ENCODE measurements around the gene TCF12.

Gene TCF12

DNA sequence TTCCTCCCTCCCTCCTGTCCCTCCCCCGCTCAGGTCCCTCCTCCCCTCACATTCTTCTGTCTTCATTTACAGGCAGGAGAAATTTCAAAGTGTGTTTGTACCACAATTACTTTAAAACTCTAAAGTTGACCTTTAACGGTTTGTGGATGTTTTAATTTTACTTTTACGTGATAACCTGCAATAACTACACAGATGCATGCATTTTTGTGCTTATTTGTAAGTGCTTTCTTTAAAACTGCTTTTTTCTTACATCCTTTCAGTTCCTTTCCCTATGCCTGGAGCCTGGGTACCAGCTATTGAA lies 406.1 kb downstream of the TCF12 start:
- DNase-seq = no peak

DNA sequence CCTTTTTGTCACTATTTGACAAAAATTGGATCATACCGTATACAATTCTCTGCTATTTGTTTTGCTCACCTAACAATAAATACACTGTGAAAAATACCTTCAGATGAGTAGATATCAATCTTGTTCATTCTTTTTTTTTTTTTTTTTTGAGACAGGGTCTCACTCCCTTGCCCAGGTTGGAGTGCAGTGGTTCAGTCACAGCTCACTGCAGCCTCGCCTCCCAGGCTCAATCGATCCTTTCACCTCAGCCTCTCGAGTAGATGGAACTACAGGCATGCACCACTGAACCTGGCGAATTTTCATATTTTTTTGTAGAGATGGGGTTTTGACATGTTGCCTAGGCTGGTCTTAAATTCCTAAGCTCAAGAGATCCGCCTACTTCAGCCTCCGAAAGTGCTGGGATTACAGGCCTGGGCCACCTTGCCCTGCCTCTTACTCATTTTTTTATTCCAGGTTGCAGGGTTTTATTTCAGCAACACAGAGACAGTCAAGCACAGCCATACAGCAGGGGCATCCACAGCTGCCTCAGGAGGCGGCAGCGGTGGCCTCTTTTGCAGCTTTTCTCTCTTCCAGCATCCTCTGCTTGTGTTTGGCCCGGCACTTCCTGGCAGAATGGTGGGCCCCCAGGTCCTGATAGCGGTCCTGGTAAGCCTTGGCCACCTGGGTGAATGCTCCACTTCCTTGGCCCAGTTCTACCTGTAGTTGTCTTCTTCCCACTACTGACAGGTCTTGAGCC lies 406.7 kb downstream of the TCF12 start:
- no peak for DNase-seq

DNA sequence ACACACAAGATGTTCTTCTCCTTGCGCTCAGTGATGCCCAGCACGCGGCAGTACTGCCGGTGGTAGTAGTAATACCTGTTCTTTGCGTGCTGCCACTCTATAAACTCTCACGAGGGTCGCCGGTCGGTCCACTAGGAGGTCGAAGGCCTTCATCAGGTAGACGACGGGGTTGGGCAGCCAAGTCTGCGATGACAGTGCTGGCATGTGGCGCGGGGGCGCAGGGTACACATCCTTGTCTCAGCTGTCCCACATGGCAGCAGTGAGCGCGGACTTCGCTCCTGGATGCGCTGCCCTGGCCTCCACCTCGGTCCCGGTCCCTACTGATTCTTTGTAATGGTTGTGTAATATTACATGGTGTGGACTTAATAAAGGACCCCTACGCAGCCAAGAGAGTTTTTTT lies 407.8 kb downstream of the TCF12 start:
- DNase-seq = no peak

DNA sequence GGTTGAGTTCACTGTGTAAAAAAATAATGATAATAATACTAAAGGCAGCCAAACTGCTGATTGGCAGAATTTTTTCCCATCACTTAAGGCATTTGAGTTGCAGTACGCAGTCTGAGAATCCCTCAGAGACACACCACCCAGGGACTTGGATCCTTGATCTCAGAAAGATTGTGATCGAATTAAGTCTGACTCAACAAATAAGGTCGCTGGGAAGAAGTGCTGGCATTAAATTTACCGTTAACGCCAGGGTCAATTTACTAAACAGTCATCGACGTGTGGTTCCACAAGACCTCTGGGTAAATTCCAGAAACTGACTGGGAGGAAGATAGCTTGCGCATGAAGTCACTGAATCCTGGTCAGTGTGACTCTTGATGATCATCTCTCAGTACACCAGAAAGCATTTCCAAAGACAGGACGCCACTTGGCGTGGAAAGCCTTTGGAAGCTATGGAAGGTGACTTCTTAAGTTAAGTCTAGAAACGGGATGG lies 409.6 kb downstream of the TCF12 start:
- no peak for DNase-seq

DNA sequence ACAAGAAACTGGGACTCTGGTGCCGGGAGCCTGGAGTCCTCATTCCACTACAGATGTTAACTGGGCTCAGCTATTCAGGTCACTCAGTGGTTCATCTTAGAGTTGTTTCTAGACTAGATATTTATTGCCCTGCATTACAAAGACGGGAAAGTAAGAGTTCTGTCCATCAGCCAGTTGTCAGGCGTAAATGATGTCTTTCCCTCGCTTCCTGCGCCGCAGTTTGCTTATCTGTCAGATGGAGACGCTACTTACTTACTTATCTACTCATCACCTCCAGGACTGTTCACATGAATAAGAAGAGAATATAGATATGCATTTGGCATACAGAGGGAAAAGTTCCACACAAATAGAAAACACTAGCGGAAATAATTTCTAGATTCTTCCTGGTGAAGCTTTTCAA lies 410.0 kb downstream of the TCF12 start:
- DNase-seq = no peak

DNA sequence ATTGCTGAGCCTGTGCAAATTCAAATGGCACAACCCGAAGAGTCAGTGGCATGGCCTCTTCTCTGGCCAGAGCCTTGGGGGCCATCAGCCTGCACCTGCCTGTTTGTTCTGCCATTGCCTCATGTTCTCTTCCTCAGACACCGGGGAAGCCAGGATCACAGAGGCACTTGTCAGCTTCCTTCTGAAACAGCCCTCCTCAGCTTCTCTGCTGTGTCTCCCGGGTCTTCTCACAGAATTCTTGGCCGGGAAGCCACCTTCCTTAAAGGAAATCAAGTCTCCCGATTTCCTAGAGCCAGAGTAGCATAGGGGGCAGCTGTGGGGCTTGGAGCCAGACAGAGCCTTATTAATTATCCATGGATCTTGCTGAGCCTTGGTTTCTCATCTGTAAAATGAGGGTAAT lies 410.5 kb downstream of the TCF12 start:
- no peak for DNase-seq

DNA sequence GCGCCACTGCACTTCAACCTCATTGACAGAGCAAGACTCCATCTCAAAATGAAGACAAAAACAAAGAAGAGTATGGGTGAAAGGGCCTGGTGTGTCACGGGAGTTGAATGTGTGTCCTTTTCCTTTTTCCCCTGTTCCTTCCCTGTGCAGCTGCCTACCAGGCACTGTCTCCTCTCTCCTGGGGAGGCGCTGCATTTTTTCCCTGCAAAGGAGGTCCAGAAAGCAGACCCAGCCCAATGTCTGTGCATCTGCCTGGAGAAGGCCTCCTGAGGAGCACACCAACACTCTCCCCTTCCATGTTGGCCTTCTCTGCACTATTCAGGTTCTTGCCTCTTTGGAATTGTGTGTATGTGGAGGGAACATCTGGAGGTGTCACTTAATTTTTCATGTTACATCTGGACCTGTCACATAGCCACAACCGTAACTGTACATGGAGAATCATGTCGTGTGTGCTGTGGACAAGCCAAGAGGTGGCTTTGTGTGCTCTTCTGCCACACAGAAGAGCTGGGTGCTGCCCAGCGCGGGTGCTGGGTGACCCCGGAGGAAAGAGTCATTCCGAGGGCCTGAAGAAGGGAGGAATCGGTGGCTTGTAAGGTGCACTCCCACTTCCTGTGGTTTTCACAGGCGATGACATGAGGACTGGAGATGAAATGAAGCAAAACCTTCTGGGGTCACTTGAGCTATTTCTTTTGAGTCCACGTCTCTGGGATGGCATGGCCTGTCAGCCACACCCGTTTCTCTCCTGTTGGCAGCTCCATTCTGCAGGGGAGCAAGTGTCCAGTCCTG lies 411.3 kb downstream of the TCF12 start:
- DNase-seq = no peak

DNA sequence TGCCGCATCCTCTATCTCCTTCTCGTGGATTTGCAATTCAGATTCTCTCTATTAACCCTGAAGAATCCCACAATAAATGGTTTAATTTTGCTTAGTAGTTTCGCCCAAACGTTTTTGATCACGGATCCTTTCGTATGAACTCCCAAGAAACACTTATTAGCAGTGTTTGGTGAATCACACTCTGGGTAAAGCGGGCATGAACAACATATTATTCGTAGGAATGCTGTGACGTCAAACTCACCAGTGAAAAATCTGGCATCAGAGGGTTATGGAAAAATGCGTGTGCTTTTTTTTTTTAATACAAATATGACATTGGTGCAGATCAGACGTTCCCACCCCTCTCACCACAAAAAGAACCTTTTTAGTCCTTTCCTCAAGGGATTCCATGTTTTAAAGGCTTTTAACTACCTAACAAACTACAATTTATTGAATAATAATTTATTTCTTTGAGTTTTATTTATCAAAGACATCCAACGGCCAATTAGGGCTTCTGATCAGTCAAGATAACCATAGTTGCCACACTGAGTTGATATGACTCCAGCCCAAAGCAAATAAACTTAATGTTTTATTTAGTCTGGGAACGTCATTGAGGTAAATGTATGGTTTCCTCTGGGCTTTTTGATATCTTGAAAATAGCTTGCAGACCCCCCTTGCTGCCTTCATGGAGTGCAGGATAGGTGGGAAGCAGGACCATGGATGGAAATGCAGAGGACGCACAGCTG lies 412.3 kb downstream of the TCF12 start:
- DNase-seq = no peak

DNA sequence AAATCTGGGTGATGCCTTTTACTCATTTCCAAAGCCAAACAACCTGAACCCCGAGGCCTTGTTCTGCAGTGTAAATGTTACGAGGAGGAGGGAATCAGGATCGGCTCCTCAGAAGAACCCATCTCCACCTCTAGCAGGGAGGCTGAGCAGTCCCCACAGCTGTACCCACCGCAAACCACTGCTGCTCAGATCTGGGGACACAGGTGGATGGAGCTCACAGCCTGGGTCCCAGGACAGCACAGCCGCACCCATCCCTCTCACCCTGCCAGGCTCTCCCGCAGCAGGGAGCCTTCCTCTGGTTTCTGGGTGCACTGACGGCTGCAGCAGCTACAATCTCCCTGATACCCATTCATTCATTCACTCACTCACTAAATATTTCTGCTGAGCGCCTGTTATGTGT lies 413.9 kb downstream of the TCF12 start:
- no peak for DNase-seq

DNA sequence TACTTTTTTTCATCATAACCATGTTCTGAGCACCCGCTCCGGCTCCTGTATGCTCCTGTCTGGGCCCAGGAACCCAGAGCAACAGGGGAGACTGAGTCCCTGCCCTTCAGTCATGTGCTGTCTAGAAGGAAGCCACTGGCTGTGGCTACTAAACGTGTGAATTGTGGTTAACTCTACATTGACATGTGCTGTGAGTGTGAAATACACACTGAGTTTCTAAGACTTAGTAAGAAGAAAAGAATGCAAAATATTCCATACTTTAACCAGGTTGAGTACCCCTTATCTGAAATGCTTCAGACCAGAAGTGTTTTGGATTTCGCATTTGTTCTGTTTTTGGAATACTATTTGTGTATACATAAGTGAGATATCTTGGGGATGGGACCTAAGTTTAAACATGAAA lies 415.0 kb downstream of the TCF12 start:
- no peak for DNase-seq

DNA sequence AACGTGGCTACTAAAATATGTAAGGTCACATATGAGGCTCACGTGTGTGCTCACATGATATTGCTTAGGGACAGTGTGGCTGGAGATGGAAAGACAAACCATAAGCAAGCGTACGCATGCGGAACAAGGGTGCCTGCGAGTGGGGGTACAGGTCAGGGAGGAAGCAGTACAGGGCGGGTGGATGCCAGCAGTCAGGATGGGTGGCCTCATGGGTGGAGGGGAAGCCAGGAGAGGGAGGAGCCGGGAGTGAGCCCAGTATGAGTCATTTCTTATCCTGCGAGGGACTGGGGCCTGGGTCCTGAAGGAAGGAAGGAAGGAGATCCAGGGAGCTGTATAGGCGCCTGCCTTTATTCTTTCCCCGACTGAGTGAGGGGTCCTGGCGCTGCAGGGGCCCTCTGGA lies 415.8 kb downstream of the TCF12 start:
- peak; percentile 10 for DNase-seq

DNA sequence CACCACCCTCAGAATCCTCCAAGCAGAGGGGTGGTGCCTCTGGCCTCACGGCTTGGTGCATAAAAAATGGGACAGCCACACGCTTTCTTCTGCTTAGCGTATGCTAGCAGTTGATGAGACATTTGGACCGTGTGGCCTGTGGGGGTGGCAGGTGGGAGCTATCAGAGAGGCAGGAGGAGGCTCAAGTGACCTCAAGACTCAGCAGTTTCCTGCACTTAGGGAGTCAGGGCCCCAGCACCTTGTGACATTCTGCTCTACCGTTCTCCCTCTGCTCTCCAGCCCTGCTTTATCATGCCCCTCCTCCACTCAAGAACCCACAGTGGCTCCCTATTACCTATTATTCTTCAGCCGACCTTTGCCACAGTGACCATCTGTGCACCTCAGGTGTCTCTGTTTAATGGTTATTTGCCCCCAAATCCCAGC lies 416.9 kb downstream of the TCF12 start:
- DNase-seq = no peak

DNA sequence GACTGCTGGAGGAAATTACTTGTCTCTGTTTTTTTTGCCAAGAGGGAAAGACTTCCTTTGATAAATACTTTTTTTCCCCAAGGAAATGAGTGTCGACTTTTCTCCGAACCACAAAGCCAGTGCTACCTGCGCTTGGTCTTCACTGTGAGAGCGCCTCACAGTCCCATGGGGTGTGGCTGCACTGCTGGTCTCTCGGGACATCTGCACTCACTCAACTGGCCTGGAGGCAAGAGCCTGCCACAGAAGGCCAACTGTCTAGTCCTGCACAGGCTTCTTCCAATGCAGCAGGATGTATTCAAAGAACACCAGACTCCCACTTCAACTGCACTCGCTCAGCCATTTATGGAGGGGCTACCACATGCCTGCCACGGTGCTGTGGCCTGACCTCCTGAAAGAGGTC lies 417.3 kb downstream of the TCF12 start:
- no peak for DNase-seq

DNA sequence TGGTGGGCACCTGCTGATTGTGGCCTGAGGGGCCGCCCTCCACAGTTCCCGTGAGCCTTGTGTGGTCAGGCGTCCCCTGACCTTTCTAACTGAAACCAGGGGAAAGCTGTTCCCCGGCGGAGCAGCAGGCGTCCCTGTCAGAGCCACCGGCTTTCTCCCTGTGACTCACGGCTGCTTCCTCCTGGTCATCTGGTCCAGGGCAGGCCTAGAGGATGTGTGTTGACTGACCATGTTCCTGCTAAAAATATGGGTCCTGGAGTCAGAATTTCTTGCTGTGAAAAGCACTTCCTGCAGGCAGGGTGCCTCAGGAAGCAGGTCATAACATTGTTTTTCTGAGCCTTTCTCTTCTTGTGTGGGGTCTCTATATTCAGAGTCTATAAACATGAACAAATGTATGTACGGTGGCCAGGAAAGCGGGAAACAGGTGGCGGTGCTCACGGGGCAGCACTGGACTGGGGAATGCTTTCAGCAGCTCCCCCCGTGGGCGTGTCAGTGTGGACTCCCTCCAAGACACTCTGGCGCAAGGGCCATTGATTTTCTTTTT lies 419.5 kb downstream of the TCF12 start:
- no peak for DNase-seq

DNA sequence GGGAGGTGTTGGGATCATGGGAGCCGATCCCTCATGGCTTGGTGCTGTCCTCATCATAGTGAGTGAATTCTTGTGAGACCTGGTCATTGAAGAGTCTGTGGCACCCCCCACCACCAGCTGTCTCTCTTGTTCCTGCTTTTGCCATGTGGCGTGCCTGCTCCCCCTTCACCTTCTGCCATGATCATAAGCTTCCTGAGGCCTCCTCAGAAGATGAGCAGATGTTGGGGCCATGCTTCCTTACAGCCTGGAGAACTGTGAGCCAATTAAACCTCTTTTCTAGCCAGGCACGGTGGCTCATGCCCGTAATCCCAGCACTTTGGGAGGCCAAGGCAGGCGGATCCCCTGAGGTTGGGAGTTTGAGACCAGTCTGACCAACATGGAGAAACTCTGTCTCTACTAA lies 420.9 kb downstream of the TCF12 start:
- no peak for DNase-seq
